Pulmonary artery endothelial cell (primary cell): Measurements from ENCODE around the gene FAIM2. TPM values are rescaled to one million over a fixed set of nuclear protein-coding genes. Genes with fewer than 3 reads are reported as not detected.
A peak's percentile ranks its signal among the peaks of the same experiment; 100 is the strongest.

Experiments
- DNase-seq: peaks from one replicate; pipeline ENCODE4 v3.0.0-alpha.2; 2011; ENCODE audit warnings: low read depth, low spot score
- total RNA-seq: library from RNA; depleted of rRNA; stranded (reverse); fragments of >200 nt; gene quantifications from 2 replicates; pipeline ENCODE4 v1.2.3, GENCODE V29; 2014

FAIM2 gene
- not detected in 2 replicates for total RNA-seq

DNA sequence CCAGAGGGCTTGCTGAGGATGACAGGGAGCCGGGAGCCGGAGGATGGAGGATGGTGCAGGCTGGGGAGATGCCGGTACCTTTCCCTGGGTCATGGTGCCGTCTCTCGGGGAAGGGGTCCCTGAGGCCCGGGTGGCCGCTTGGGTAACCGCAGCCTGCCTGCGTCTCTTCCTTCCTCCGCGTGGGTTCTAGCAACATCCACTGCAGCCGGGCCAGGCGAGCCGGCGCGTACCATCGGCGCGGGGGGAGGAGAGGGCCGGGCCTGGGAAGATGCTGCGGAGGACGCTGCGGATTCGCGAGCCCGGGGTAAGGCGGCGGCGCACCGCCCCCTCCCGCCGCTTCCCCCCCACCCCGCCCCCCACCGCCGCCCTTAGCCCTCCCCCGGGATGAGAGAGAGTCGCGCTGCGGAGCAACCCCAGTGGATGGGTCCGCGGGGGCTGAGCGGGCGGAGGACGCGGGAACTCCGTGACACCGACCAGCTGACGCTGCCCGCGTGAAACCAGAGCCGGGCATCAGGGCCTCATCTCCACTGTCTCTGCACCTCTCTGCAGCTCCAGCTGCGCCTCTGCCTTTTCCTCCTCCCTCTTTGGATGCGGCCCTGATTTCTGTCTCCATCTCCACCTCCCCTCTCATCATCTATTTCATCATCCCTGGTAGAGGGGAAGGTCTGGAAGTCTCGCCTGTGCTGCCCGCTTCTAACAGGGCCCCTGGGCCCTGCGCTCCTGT lies at the start of gene FAIM2:
Gene FAIM2 (minus strand): TSS at position 201 of the 724 bp plus-strand sequence. CDS start 108 bp downstream, at position 93.
- no peak for DNase-seq

DNA sequence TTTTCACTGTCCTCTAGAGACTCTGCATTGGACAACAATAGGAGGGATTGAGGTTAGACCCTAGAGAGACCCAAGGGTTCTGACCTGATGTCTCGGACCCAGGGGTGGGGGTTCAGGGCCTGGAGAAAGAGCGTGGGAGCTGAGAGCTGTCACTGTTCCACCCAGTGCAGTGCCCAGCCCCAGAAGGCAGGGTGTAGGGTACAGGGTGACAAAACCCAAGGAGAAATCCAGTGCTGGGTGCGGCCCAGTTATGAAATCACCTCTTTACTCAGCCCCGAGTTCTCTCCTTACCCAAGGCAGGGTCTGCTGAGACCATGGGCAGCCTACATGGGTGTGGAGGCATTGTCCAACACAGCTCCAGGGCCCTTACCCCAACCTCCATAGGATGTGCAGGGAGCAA lies 49.5 kb upstream of the FAIM2 start:
- DNase-seq, result no peak

DNA sequence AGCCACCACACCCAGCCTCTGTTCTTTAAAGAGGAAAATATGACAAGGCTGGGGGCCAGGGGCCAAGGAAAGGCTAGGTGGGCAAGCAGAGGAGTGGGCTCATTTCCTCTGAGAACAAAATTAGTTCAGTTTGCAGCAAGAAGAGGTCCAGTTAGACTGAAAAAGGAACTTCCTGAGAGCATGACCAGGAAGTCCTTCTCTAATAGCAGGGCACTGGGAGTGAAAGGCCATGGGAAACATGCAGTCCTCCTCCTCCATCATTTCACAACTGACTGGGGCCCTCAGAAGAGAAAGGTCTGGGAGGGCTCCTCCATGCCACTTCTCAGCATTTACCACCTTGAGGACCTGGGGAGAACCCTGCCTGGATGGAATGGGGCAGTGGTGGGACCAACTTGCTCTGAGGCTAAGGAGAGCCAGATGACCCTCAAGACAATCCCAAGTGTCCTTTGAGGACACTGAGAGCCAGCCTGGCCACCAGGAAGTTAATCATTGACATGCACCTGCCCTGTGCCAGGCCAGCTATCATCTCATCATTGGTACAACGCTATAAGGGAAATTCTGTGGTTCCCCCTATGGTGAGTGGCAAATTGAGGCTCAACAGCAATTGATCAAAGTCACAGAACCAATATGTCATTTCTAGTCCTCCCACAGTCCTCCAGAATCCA lies 48.8 kb upstream of the FAIM2 start:
- no peak for DNase-seq

DNA sequence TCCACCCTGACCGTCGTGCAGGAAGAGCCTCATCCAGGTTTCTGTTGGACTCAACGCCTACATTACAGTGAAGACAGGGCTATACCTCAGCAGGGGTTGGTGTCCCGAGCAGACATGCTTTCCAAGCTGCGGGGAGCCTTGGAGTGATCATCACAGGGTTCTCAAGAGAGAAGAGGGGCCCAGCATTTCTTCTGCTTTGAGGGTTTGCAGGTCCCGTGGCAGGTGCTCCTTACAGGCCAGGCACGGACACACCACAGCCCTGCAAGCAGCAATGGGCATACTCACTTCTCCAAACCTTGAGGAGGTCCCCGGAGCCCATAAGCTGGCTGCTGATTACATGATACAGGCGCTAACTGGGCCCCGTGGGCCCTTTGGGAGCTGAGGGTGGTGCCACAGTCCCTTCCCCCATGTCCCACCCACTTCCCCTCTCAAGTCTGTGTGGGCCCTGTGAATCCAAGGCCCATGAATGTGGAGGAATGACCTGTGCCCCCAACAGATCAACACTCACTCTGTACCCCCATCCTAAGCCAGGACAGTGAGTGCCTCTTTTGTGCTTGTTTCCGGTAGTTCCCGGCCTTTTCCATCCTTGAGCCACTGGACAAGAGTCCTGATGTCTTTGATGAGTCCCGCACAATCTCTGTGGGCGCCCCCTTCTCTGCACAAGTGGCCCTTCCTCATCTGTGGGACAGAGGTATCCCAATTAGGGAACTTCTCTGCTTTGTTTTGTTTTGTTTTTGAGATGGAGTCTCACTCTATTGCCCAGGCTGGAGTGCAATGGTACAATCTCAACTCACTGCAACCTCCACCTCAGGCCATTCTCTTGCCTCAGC lies 47.9 kb upstream of the FAIM2 start:
- DNase-seq, result no peak

DNA sequence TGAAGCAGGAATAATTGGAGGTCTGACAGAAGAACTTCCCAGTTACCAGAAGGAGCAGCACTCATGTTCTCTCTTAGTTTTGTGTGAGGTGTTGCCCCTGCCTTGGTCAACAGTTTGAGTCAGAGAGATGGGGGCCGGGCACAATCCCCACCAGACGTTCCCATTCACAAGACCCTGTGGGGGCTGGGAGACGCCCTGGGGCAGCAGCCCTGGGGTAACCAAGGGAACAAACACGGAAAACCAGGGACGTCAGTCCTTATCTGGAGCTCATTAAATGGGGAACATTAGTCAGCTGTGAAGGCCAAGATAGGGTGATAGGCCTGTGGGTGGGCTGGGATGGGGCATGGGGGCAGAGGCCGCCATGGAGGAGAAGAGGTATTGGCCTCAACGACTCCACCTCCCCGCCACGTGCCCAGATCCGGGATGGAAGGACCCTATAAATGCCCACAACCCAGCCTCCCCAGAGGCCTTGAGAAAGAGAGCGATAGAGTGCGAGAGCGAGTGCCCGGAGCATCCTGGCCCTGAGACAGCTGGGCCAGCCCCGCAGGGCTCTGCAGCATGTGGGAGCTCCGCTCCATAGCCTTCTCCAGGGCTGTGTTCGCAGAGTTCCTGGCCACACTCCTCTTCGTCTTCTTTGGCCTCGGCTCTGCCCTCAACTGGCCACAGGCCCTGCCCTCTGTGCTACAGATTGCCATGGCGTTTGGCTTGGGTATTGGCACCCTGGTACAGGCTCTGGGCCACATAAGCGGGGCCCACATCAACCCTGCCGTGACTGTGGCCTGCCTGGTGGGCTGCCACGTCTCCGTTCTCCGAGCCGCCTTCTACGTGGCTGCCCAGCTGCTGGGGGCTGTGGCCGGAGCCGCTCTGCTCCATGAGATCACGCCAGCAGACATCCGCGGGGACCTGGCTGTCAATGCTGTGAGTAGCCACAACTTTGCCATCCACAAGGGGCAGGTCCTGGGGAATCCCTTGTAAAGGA lies 46.9 kb upstream of the FAIM2 start, which contains the start of gene AQP2:
Gene AQP2 (plus strand): TSS at position 465 of the 979 bp plus-strand sequence. CDS start 94 bp downstream, at position 559.
- DNase-seq, result no peak

DNA sequence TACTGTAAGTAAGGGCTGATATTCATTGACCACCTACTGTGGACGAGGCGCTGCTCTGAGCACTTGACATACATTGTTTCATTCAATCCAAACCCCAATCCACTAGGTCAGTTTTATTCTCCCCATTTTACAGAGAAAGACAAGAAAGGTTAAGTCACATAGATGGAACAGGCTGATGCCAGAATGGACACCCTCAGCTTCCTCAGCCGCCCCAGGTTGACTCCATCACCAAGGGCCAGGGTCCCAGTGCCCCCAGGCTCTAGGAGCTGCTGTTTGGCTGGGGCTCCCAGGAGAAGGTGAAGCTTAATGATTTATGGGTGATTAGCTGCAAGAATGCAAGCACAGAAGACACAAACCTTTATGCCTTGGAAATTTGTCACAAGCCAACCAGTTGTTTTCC lies 46.2 kb upstream of the FAIM2 start:
- no peak for DNase-seq

DNA sequence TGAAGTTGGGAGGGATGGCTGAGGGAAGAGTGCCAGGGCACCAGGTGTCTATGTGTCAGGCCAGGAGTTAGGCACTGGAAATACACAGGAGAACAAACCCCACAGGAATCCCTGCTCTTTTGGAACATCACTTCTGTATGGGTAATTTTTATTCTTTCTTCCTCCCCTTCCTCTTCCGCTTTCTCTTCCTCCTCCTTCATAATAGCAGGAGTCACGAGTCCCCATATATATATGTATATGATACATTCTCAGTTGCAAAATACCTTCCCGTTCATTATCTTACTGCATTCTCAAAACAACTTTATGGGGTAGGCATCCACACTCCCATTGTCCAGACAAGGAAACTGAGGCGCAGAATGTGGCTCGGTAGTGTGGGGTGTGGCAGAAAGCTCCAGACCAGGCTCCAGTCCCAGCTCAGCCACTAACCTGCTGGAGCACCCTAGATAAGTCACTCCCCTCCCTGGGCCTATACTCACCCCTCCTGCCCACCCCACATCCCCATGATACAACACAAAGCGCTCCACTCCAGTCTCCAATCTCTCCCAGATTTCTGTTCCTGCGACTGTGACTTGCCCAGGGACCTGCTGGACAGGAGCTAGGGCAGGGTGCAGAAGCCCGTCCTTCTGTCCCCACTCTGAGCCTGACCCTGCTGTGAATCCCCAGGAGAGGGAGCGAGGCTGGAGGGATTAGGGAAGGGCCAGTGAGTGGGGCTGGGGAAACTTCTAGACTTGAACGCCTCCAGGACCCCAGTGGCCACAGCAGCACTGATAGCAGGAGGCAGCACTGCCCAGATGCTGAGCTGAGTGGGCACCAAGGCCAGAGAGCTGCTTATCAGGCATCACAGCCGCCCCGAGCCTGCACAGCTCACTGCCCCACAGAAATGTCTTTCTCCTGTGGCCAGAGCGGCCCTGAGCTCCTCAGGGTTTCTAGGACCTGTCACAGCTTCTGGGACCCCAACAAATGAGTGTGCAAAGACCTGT lies 45.5 kb upstream of the FAIM2 start:
- no peak for DNase-seq

DNA sequence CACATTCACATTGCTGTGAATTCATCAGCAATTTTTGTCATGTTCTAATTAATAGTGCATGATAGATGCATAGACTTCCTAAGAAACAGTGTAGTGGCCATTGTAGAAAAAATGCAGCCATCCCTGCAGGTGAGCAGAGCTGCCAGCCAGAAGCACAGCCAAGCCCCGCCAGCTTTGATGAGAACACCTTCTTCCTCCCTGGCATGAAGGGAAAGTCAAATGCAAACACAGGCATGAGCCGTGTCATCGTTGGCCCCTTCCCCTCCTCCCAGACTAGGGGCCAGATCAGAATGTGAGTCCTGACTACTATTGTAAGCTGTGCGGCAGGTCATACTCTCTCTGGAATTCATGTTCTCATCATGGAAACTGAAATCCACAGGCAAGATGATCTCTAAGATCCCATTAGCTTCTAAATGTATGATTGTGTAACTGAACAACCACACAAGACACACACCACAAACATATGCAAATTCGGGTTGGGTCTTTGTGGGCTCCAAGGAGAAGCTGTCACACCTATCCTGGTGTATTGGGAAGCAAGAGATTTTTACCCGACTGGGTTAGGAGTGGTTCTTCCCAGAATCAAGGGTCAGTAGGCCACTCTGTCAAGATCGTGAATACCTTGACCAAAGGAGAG lies 44.0 kb upstream of the FAIM2 start:
- DNase-seq, result no peak

DNA sequence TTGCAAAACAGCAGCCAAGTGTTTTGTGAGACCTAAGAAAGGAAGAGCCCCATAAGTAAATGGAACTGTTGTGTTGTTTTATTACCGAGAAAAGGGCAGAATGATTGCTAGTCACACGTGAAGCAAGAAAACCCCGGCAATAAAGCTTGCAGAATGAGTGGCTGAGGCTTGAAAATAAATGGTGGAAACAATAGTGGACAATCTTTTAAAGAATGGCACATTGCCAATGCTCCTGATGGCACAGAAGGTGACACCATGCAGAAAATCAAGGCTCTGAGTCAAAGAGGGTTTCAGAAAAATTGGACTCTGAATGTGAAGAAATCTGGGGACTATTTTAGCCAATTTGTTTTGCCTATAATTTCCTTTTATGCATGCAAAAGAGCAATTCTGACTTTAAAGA lies 42.8 kb upstream of the FAIM2 start:
- DNase-seq, result no peak

DNA sequence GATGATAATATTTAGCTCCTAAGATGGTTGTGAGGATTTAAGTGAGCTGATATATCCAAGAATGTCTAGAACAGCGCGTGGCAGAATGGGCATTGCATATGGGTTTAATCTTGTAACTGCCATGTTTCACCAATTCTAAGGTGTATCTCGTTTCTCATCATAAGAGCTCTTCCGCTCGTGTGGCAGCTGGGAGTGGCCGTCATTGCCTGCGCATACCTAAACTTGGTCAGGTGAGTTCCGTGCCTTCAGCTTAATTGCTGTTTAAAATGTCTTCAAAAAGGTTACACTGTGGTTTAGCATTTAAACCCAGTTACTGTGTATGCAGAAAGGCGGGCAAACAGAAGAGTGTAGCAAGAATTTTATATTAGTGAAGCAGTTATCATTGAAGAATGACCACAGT lies 42.4 kb upstream of the FAIM2 start:
- no peak for DNase-seq

DNA sequence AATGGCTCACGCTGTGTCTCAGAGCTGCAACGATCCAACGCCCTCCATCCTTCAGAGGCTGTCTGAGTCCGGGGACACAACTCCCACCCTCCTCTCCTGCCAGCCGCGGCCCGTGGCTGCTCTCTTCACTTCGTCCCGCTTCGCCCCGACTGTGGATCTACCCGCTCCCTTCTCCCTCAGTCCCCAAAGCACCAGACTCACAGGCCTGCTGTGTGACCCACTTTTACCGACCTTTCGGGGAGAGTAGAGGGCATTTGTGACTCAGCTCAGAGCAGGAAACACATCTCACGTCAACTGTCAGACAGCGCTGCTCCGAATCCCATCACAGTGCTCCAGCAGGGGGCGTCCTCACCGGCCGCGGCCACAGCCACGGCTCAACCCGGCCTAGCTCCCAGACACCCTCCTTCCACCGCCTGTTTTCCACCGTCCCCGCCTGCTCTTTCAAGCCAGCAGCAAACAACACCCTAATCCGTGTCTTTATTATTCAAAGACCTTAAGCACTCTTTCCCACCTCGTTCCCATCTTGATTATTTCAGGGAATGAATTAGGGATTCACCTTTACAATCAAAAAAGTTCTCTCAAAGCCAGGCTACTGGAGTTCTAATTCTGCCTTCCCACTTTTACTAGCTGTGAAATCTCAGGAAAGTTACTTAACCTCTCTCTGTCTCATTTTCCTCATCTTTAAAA lies 41.8 kb upstream of the FAIM2 start:
- DNase-seq, result peak; percentile 35

DNA sequence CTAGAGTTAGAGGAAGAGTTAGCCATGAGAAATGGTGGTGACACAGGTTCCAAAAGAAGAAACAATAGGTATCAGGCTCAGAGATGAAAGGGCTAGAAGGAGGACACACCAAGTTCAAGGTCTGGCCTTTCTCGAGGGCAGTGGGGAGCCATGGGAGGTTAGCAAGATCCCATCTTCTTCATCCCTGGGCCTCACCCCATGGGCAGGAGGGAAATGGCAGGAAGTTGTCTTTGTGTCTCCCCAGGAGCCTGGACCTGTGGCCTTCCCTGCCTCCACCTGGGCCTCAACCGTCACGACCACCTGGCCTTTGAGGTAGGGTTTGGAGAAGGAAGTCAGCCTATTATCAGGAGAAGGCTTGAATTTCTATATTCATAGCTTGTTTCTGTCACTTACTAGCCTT lies 41.0 kb upstream of the FAIM2 start:
- DNase-seq, result no peak

DNA sequence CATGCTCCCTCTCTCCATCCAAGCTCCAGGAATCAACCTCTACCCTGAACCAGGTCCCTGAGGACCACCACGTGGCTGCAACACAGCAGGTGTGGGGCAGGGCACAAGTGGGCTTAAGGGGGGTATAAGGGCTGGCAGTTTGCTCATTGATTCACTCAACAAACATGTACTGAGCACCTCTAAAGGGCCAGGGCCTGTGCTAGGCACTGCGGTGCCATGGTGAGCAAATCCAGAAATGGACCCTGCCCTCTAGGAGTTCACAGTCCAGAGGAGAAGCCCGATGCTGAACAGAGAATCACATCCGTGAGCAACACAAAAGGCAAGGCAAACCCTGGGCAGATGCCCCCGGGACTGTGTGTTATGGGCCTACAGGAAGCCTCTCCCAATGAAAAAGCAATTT lies 40.3 kb upstream of the FAIM2 start:
- no peak for DNase-seq

DNA sequence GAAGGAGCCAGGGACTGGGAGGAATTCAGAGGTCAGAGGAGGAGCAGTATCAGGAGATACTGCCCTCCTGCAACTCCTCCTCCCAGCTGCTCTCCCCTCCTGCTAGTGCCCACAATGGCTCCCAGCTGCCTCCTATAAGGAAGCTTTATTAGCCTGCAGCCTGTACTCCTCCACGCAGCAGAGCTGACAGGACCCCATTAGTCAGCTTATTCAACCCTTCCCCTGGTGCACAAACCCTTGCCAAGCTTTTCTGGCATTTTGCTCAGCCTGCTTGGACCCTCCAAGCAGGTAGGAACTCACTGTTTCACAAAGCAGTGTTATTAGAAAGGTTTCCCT lies 39.9 kb upstream of the FAIM2 start:
- DNase-seq, result no peak

DNA sequence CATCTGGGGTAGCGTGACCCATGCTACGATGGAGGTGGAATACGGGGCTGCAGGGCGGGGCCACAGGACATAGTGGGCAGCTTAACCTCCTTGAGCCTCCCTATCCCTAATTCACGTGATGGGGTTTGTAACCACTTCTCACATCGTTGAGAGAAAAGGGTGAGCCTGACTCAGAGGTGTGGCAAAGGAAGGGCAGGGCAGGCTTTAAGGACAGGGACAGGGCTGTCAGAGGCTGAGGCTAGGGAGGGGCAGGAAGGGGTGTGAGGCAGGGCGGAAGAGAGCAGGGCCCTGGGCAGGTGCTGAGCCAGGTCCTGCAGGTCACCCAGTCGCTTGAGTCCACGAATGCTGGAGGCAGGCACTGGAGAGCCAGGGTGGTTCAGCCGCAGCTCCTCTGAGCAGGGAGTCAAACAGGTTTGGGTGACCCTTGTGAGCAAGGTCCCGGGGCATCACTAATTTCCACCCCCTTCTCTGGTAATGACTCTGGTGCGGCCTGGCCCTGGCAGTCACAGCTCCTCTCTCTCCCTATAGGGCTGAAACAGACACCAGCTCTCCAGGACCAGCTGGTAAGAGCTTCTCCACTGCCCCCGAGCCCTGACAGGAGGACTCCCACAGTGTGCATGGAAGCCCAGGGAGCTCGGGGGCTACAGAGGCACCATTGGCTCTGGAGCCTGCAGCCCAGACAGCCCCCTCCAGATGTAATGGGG lies 39.4 kb upstream of the FAIM2 start:
- DNase-seq, result no peak

DNA sequence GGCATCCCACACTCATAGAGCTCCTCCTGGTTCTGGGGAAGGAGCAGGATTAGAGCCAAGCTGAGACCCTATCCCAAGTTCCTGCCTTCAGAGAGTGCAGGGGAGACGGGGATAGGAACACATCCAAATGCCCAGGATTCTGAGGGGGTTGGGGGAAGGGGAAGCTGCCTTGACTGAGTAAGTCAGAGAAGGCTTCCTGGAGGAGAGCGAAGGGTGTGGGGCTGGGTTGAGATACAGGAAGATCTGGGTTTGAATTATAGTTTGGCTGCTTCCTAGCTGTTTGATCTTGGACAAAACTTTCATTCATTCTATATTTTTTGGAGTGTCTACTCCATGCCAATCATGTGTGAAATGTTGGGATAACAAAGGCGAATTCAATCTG lies 38.8 kb upstream of the FAIM2 start:
- DNase-seq, result no peak

DNA sequence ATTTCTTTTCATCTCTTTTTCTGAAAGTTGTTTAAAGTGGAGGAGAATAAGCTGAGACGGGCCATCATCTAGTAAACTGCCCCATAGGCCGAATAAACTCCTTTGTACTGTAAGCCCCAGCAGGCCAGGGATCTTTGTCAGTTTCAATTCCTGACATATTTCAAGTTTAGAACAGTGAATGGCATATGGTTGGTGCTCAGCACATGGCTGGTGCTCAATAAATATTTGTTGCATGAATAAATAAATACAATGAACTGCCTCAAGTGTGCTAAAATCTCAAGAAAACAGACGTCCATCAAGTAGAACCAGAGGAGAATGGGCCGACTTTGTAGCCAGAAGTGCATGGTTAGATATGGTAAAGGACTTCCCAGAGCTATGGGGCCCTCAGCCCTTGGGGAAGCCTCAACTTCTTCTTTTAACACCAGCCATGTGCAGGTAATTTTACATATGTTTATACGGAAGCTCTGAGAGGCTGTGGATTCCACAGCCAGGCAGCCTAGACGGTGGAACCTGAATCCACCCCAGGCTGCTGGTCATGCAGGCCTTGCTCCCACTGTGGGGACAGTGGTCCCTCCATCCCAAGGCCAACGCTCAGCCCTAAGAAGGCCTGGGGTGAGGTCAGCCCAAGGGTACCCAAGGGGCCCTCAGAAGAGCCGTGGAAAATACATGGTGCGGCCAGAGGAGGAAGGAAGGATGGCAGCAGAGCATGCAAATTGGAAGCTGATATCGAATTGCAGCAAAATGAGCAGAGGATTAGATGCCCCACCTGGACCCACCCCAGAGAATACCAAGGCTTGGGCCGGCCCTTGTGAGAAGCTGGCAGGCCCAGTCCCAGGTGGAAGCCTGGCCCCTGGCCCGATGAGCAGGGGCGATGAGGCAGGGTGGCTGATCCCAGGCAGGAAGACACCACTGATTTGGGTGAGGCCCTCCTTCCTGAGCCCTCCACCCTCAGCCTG lies 38.1 kb upstream of the FAIM2 start:
- no peak for DNase-seq
